EH (cell line): ENCODE data around the gene F2RL1.
A peak's percentile ranks its signal among the peaks of the same experiment; 100 is the strongest.
"Not testable (repeated sequence)": the region's sequence is repeated elsewhere in the genome, so short reads cannot be mapped to it uniquely, and the experiment has no call there.

Experiments
- DNase-seq: peaks from one replicate; pipeline ENCODE4 v3.0.0-alpha.2; 2015; ENCODE audit warnings: low read depth

F2RL1 gene

DNA sequence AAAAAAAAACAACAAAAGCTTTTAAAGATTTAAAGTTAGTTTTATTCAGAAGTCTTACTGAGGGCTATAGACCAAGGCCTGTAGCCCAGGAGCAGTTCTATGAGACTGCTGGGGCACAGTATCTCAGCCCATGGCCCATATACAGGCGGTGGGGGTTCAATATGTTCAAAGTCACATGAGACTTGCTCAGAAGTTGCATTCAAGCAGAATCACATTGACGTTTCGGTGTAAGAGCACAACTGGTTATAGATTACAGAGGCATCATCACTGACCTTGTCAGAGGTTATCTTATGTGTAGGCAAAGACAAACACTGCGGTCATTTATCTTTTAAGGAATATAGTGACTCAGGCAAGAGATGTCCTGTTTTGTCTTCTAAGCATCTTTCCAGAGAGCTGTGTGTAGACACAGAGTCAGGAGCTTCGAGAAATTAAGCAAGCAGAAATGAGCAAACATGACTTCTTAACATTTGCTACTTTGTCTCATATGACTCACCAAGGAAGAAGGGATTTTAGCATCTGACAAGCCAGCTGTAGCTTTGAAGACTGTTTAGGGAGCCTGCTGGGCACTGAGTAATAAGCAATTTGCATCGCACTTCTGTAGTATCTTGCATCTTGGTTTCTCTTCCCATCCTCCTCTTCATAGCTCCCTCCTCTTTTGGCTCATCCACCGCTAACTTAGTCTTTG is 12.9 kb upstream of the F2RL1 start:
- DNase-seq, result peak; percentile 97

DNA sequence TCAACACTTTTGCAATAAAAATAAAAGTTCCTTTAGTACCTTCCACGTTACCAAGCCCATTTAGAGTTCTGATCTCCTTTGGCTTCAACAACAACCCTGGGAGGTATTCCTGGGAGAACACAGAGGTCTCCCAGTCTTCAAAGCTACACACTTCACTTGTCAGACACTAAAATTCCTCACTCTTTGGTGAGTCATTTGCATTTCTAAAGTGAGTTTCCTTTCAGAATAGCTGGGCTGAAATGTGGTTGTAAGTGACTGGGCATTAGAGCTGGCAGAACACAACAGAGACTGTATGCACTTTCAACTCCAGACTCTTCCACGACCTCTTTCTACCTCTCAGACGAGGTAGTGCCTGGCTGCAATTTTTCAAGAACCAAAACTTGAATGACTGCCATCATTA is 11.5 kb upstream of the F2RL1 start:
- peak; percentile 80 for DNase-seq

DNA sequence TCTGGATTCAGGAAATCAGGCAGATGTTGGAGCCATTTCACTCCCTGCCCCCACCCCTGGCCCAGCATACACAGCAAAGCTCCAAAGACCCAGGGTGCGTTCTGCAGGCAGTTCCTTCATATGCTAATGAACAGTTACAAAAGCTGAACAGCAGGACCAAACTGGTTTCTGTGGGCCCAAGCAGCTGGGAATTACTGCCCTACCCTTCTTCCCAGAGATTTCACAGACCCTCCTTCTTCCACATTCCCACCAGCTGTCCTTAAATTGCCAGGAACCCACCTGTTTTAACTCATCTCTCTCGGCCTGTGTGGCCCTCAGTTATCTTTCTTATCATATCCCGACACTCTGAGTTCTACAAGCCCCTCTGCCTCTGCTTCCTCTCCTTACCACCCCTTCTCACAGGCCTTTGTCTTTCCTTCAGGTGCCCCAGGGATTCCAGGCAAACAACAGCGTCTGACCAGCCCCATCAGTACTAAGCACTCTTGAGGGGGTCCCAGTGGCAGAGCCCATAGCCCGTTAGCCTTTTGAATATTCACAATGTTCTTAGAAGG is 10.6 kb upstream of the F2RL1 start:
- DNase-seq, result no peak

DNA sequence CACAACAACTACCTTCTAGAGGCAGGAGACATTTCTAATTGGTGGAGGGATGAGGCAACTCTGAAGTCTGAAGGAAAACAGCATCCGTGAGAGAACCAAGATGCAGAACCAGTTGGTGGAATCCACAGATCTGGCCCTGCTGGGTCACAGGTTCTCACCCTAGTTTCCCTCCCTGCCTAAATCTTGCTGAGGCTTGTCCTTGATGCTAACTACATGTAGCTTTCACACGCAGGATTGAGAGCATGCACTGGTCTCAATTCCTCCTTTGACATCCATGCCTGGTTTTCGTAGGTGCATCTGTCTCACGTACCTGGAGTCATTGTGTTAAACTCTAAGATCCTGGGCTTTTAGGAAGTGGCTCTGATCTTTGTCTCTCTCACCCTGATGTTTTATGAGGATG is 9.7 kb upstream of the F2RL1 start:
- no peak for DNase-seq

DNA sequence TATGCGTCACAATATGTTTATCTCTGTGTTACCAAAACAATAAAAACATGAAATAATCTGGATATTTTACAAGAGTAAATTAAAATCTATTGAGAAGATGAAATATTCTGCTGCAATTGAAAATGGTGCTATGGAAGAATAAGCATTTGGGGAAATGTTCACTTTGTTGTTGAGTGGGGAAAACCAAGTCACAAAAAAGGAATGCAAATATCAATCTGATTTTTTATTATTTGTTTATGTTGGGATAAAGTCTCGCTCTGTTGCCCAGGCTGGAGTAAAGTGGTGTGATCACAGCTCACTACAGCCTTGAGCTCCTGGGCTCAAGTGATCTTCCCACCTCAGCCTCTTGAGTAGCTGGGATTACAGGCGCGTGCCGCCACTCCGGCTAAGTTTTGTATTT is 8.6 kb upstream of the F2RL1 start:
- no peak for DNase-seq

DNA sequence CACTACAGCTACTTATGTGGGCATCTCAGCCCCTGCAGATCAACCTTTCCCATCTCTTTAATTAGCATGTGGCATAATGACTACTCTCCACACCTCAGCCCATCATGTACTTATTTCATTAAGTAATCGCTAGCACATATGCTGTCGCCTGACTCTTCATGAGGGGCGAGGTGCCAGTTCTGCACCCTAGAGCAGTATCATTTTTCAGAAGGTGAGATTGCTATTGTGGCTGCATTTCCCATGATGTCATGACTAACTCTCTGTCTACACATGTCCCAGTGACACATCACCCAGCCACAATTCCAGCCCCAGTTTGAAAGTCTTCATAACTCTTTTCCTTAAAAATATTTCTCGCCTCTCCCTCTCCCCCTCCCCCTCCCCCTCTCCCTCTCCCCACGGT is 7.6 kb upstream of the F2RL1 start:
- DNase-seq, result peak; percentile 59

DNA sequence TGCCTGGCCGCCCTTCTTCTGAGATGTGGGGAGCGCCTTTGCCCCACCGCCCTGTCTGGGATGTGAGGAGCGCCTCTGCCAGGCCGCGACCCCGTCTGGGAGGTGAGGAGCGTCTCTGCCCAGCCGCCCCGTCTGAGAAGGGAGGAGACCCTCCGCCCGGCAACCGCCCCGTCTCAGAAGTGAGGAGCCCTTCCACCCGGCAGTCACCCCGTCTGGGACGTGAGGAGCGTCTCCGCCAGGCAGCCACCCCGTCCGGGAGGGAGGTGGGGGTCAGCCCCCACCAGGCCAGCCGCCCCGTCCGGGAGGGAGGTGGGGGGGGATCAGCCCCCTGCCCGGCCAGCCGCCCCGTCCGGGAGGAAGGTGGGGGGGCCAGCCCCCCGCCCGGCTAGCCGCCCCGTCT is 6.6 kb upstream of the F2RL1 start:
- DNase-seq, result not testable (repeated sequence)

DNA sequence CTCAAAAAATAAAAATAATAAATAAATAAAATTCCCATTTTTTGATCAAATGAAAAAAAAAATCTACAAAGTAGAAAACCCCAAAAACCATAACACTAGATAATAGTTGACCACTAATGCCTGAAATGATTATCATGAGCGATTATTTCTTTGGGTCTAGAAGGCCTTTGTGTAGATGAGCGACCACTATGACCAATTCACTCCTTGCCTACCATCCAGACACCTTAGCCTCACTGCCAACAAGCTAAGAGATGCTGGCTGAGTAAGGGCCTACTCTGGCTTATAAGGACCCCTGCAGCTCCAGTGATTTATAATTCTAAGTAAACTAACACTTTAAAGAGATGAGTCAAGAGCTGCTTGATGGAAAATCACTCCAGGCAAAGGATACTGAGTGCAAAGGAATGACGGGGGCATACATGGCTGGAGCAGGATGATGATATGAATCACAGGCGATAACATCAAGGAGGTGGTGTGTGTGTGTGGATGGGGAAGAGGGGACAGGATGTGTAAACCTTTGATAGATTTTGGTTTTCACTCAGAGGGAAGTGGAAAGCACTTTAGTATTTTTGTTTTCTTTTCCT is 4.8 kb upstream of the F2RL1 start:
- DNase-seq, result peak; percentile 98

DNA sequence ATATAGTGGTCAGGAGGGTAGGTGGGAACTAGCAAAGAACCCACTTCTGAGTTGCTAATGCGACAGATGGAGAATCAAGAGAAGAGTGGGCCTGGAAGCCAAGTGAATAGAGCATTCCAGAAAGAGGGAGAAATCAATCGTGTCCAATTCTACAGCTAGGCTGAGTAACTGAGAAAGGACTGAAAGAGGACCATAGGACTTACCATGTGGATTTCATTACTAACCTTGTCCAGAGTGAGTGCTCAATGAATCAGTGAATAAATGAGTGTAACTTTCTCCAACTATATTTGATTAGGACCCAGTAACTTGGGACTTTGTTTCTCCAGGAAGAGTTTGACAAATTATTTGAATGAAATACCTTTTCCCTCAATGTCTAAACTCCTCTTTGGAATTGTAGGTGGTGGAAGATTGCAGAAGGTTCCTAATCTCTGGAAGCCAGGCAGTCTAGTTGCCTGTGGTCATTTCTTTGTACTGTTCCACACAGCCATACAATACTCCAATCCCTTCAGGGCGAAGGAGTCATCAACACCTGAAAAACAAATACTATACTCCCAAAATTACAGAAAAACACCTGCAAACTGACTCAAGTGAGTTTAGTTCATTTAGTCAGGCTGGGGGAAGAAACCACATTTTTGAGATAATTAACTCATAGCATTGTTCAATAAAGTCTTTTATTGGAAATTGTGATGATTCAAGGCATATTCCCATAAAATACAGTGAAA is 2.6 kb upstream of the F2RL1 start:
- DNase-seq, result peak; percentile 50

DNA sequence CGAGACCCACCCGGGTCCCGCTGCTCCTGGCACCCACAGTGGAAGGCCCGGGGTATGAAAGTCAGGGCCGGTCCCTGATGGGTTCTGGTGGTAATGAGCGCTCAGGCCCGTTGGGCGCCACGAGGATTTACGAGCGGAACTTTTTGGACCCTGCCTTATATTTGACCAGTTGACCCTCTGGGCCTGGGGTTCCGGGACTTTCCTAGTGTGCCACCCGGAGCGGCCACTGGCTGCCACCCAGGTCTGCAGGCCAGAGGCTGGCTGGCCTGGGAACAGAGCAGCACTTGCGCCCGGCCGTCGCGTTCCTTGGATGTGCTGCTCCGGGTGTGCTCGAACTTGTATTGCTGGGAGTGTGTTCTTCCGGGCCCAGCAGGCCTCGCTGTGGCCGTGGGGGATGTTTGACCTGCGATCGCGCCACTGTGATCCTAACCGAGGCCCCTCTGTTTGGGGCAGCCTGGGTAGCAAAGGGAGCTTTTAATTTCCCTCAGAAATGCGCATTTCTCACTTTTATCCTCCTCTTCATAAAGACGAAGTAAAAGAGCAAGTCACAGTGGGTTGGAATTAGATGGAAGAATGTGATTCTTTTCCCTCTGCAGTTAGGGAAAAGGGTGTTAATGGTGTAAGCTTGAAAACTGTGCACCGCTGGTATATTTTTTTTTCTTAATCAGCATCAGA is 1.2 kb downstream of the F2RL1 start:
- DNase-seq, result no peak

DNA sequence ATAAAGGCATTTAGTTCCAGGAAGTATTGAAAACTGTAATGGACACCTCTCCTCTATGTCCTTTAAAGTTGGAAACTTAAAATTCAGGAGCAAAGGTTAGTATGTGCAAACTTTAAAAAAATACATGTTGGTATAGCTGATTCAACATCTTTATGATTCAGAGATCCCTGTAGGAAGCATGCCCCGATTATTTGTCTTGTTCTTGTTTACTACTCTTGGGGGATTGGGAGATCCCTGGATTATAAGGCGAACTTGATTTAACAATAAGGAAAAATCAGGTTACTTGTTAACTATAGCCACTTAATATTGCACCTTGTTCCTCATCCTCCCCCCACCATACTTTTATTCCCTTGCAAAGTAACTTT is 1.7 kb downstream of the F2RL1 start:
- DNase-seq, result no peak

DNA sequence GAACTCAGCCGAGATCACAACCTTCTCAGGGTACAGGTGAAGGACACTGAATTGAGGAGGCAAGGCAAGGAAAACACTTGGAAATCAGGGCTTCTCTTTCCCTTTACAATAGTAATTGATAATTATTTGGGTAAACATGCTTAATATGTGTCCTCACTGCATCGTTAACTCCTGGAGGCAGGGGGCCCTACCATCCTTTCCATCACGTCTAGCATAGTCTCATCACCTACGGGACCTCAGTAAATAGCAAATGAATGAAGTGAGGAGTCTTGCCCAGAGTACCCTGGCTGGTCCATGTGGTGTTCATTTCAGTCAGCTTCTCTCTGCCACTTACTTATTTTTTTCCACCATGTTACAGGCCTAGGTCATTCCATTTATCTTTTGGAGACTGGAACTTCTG is 2.3 kb downstream of the F2RL1 start:
- DNase-seq, result no peak

DNA sequence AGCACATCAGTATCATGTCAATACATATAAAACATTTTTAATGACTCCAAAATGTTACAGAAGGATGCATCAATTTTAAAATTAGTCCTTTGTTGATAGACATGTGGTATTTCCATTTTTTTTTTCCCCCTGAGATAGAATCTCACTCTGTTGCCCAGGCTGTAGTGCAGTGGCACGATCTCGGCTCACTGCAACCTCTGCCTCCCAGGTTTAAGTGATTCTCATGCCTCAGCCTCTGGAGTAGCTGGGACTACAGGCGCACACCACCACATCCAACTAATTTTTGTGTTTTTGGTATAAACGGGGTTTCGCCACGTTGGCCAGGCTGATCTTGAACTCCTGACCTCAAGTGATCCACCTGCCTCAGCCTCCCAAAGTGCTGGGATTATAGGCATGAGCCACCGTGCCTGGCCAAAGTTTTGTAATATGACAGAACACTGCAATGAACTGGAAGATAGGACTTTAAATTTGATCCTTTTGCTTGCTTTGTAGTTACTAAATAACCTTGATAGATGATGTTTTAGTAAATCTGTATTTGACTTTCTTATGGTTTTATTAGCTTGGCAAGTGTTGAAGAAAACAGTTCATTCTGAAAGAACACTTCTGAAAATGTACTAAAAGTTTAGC is 3.4 kb downstream of the F2RL1 start:
- not testable (repeated sequence) for DNase-seq

DNA sequence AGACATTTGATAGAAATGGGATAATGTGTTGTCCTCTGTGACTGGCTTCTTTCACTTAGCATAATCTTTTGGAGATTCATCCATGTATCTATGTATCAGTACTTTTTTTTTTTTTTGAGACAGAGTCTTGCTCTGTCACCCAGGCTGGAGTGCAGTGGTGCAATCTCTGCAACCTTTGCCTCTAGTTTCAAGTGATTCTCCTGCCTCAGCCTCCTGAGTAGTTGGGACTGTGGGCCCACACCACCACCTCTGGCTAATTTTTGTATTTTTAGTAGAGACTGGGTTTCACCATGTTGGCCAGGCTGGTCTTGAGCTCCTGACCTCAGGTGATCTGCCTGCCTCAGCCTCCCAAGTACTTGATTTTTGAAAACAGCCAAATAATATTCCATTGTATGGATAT is 7.6 kb downstream of the F2RL1 start:
- not testable (repeated sequence) for DNase-seq

DNA sequence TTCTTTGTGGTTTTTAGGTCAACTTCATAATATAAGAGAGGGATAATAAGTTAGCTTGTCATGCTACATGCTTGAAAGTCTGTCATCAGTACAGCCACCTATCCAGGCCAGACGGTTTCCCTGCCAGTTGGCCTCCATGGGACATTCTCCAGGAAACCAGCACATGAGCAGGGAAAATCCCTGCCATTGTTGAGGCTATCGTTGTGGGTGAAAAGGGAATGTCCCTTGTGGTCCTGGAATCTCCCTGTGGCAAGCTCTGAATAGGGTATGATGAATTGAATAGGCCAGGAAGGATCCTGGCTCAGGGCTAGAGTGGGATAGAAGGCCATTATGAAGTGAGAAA is 12.3 kb downstream of the F2RL1 start:
- peak; percentile 86 for DNase-seq

DNA sequence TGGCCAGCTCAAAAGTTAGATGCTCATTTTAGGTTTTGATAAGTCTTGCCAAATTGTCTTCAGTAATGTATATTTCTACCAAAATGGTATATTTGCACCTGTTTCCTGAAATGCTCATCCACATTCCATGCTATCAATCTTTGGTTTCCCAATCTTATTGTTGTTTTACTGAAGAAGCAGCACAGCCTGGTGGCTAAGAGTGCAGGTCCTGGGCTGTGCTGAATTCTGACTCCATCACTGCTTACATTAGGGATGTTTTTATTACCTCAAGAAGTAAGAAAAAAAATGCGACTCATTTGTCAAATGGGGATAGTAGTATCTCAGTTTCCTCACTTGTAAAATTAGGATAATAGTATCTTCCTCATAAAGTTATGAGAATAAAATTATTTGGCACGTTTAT is 17.4 kb downstream of the F2RL1 start:
- DNase-seq, result peak; percentile 19

DNA sequence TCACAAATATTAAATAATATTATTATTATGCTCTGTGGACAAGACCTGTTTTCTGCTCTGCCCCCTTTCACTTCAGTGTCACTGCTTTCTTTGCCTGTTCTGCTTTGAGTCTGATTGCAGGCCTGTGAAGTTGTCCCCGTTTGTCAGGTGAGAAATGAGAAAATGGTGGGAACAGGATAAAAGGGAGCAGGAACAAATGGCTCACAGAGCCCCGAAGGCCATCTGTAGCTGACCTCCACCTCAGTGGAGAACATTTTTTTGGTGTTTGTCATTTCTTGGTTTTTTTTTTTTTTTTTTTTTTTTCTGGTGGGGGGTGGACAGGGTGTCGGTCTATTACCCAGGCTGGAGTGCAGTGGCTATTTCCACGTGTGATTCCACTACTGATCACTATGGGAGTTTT is 17.8 kb downstream of the F2RL1 start:
- peak; percentile 26 for DNase-seq

DNA sequence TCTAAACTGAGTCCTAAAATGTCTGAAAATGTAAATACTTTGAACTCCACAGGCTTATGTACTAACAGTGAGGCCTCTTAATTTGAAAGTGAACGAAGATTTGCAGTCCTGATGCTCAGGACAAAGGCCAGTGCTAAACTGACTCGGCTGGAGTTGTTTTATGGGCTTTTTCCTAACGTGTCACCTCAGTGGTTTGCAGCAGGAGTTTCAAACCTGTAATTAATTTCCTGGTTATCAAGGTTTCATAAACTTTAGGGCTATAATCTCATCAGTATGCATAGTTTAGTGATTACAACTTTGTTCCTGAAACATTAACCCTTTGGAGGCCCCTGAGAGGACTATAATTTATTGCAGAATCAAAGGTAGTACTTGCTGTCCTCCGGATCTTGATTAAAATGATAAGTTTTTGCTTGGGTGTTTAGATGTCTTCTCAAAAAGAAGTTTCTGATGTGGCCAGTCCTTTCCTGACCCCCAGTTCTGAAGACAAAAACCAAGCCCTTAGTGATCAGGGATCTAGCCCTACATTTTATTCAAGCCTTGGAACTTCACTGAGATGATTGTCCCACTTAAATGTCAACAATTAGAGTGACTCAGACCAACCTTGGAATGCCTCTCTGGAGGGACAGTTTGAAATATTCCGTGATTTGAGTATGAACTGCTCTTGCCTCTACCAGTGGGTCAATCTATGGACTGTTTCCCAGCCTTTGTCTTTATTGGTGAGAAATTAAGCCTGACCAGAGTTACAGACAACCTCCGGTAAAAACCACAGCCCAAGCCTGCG is 19.8 kb downstream of the F2RL1 start:
- DNase-seq, result peak; percentile 93

DNA sequence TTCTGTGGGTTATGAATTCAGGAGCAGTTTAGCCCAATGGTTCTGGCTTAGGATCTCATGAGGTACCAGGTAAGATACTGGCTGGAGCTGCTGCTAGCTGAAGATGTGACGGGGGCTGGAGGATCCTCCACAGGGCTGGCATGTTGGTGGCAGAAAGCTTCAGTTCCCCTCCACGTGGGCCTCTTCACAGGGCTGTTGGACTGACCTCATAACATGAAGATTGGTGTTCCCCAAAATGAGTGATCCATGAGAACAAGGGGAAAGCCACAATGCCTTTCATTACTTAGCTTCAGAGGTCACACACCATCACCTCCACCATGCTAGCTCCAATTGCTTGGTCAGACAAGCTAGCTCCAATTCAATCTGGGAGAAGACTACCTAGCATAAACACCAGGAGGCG is 22.5 kb downstream of the F2RL1 start:
- DNase-seq, result no peak

DNA sequence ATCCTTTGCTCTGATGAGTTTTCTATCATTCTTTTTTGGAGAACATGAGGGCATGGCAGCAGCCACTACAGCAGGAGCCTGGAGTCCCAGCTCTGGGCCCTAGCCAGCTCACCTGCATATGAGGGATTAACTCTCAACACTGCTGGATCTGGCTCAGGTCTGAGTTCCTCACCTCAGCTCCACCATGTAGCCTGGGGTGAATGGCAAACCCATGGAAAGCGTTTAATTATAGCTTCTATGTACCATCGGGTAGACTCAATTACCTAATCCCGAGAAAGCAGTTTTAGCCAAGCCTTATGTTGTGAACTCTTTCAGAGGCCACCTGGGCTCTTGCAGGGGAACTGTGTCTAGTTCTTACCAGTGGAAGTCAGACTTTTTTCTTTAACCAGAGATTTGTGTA is 27.1 kb downstream of the F2RL1 start:
- no peak for DNase-seq

DNA sequence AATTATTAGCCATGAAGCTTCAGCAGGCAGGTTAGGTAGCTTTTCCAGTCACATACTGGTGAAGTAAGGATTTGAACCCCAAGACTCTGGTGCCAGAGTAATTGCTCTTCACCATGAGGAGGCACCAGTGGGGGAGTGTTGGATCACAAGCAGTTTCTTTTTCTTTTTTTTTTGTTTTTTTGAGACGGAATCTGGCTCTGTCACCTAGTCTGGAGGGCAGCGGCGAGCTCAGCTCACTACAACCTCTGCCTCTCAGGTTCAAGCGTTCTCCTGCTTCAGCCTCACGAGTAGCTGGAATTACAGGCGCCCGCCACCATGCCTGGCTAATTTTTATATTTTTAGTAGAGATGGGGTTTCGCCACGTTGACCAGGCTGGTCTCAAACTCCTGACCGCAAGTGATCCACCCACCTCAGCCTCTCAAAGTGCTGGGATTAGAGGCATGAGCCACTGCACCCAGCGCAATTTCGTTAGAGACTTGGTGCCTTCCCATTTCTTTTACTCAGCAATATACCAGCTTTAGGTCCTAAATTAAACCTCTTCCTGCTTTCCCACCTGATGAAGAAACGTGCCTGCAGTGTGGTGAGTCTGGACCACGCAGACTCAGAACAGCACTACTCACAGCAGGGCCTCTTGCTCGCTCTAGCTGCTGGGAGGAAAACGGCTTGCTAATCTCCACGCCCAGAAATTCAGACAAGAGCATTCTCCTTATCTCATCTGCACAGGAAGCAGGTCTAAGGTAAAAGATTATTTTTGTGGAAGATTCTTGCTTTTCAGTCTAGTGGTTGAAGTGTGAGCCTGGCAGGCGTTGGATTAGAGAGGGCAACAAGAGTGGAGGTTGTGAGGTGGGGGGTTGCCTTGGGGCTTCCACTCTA is 30.8 kb downstream of the F2RL1 start, which contains the start of gene S100Z:
S100Z (plus strand) TSS at position 596 of the 873 bp plus-strand sequence. CDS start 25,346 bp downstream, outside the sequence.
- no peak for DNase-seq
